Smooth muscle cell (in vitro differentiated cells): ENCODE results near the gene MPRIP. TPM values are rescaled to one million over a fixed set of nuclear protein-coding genes. Genes with fewer than 3 reads are reported as not detected.

Source experiments
- DNase-seq: peaks from one replicate; lab custom pipeline; 2025; ENCODE audit not compliant: unreplicated experiment; lab: John Stamatoyannopoulos, UW
- H2AFZ ChIP-seq: fragments of 200-600 bp; sonication (generic); 2 replicates; pipeline ENCODE4 v1.6.0; 2016; ENCODE audit warnings: antibody characterized with exemption, low read depth, mild to moderate bottlenecking
- H3F3A ChIP-seq: fragments of 200-600 bp; sonication (generic); 2 replicates; pipeline ENCODE4 v1.6.0; 2017; ENCODE audit warnings: antibody characterized with exemption, low read depth
- H3K27ac ChIP-seq: fragments of 200-600 bp; sonication (generic); 2 replicates; pipeline ENCODE4 v1.5.1; 2016; ENCODE audit warnings: low read depth, mild to moderate bottlenecking
- H3K27me3 ChIP-seq: fragments of 200-600 bp; sonication (generic); 2 replicates; pipeline ENCODE4 v1.6.1; 2016; ENCODE audit warnings: low read depth, mild to moderate bottlenecking
- H3K36me3 ChIP-seq: fragments of 200-600 bp; sonication (generic); 2 replicates; pipeline ENCODE4 v1.5.1; 2016; ENCODE audit warnings: low read depth
- H3K4me1 ChIP-seq: fragments of 200-600 bp; sonication (generic); 2 replicates; pipeline ENCODE4 v1.5.1; 2016; ENCODE audit warnings: low read depth
- H3K4me2 ChIP-seq: fragments of 200-600 bp; sonication (generic); 2 replicates; pipeline ENCODE4 v1.6.0; 2016; ENCODE audit warnings: mild to moderate bottlenecking
- H3K4me3 ChIP-seq: fragments of 200-600 bp; sonication (generic); 2 replicates; pipeline ENCODE4 v1.5.1; 2016; ENCODE audit warnings: mild to moderate bottlenecking
- H3K79me2 ChIP-seq: fragments of 200-600 bp; sonication (generic); 2 replicates; pipeline ENCODE4 v1.6.0; 2016; ENCODE audit warnings: low read depth, mild to moderate bottlenecking
- H3K9ac ChIP-seq: fragments of 200-600 bp; sonication (generic); 2 replicates; pipeline ENCODE4 v1.6.0; 2016; ENCODE audit warnings: low read depth
- H3K9me3 ChIP-seq: fragments of 200-600 bp; sonication (generic); replicated peaks from 2 replicates; pipeline ENCODE4 v1.5.1; 2016; ENCODE audit warnings: low read depth
- H4K20me1 ChIP-seq: fragments of 200-600 bp; sonication (generic); 2 replicates; pipeline ENCODE4 v1.6.0; 2016; ENCODE audit warnings: low read depth
- WGBS: methylation state at CpG from one replicate; pipeline ENCODE4 v1.1.7; 2016; ENCODE audit warnings: low lambda C conversion rate; 5-methylcytosine and 5-hydroxymethylcytosine counted together
- polyA plus RNA-seq: library from polyadenylated mRNA; unstranded; fragments of >200 nt; fragmentation: Nextera tagmentation; extraction: Ambion mirVana; gene quantifications from 2 replicates; pipeline ENCODE4 v1.2.1, GENCODE V29; 2016
- total RNA-seq: library from RNA; depleted of rRNA; stranded (reverse); fragments of >200 nt; gene quantifications from 2 replicates; pipeline ENCODE4 v1.2.3, GENCODE V29; 2014
- TF ChIP-seq, protein P1 (sequence below): fragments of 200-600 bp; sonication (generic); IDR thresholded peaks from 2 replicates; pipeline ENCODE4 v1.5.1; 2017; ENCODE audit warnings: borderline replicate concordance, mild to moderate bottlenecking, antibody characterized with exemption; ENCODE audit not compliant: insufficient read depth, poor library complexity, severe bottlenecking

MPRIP gene
- total and polyA plus RNA-seq, 2 experiments from 2014 or later = 58.8 to 69.3 TPM

- no peak for DNase-seq
- Histone ChIP-seq H3K4me2 (no peak overlapping the region), H3F3A (no peaks in the 10 kb centered on the region), H3K4me3 (no peak overlapping the region), H4K20me1 (no peaks in the 10 kb centered on the region), H3K27me3 (no peaks in the 10 kb centered on the region), H3K9ac (no peak overlapping the region), H3K4me1 (no peaks in the 10 kb centered on the region), H2AFZ (no peak overlapping the region), H3K79me2 (no peaks in the 10 kb centered on the region), H3K27ac (no peak overlapping the region), H3K9me3 (no peaks in the 10 kb centered on the region), H3K36me3 (no peaks in the 10 kb centered on the region)
- WGBS = 91% methylated on average over 8 of the region's 8 CpGs
- TF ChIP-seq, protein P1, sequence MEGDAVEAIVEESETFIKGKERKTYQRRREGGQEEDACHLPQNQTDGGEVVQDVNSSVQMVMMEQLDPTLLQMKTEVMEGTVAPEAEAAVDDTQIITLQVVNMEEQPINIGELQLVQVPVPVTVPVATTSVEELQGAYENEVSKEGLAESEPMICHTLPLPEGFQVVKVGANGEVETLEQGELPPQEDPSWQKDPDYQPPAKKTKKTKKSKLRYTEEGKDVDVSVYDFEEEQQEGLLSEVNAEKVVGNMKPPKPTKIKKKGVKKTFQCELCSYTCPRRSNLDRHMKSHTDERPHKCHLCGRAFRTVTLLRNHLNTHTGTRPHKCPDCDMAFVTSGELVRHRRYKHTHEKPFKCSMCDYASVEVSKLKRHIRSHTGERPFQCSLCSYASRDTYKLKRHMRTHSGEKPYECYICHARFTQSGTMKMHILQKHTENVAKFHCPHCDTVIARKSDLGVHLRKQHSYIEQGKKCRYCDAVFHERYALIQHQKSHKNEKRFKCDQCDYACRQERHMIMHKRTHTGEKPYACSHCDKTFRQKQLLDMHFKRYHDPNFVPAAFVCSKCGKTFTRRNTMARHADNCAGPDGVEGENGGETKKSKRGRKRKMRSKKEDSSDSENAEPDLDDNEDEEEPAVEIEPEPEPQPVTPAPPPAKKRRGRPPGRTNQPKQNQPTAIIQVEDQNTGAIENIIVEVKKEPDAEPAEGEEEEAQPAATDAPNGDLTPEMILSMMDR = no peak
Observed at GRCh38 chr17:17201907-17202306, 159.7 kb downstream of the MPRIP start.

GRCh38 chr17:17203173-17203730 is 161.0 kb downstream of the MPRIP start:
- DNase-seq = no peak
- H3K4me1 ChIP-seq = no peaks in the 10 kb centered on the region
- no peaks in the 10 kb centered on the region for H3K79me2 ChIP-seq
- no peaks in the 10 kb centered on the region for H3F3A ChIP-seq
- no peak overlapping the region for H2AFZ ChIP-seq
- 92% methylated on average over 15 of the region's 15 CpGs for WGBS
- no peaks in the 10 kb centered on the region for H3K36me3 ChIP-seq
- no peak overlapping the region for H3K4me3 ChIP-seq
- no peaks in the 10 kb centered on the region for H3K27me3 ChIP-seq
- TF ChIP-seq, protein P1 = no peak
- no peaks in the 10 kb centered on the region for H3K9me3 ChIP-seq
- no peak overlapping the region for H3K4me2 ChIP-seq
- no peak overlapping the region for H3K9ac ChIP-seq
- no peak overlapping the region for H3K27ac ChIP-seq
- H4K20me1 ChIP-seq = no peaks in the 10 kb centered on the region

- TF ChIP-seq, protein P1 = no peak
- no peak overlapping the region for H3K9ac ChIP-seq
- H3K4me3 ChIP-seq = no peak overlapping the region
- H2AFZ ChIP-seq = no peak overlapping the region
- H3K9me3 ChIP-seq = no peaks in the 10 kb centered on the region
- no peaks in the 10 kb centered on the region for H3K79me2 ChIP-seq
- H3K4me1 ChIP-seq = no peaks in the 10 kb centered on the region
- DNase-seq = no peak
- no peak overlapping the region for H3K4me2 ChIP-seq
- H3K27me3 ChIP-seq = no peaks in the 10 kb centered on the region
- no peaks in the 10 kb centered on the region for H3F3A ChIP-seq
- 84% methylated on average over 10 of the region's 15 CpGs for WGBS
- H4K20me1 ChIP-seq = no peaks in the 10 kb centered on the region
- H3K36me3 ChIP-seq = no peaks in the 10 kb centered on the region
- H3K27ac ChIP-seq = no peak overlapping the region
Observed at GRCh38 chr17:17204041-17204591, 161.9 kb downstream of the MPRIP start.

GRCh38 chr17:17204635-17205231 is 162.5 kb downstream of the MPRIP start:
- Histone ChIP-seq H3K79me2 (no peaks in the 10 kb centered on the region), H3K27ac (no peak overlapping the region), H3K4me2 (no peak overlapping the region), H2AFZ (no peak overlapping the region), H3K9me3 (no peaks in the 10 kb centered on the region), H3K27me3 (no peaks in the 10 kb centered on the region), H3K9ac (no peak overlapping the region), H4K20me1 (no peaks in the 10 kb centered on the region), H3K4me3 (no peak overlapping the region), H3K4me1 (no peaks in the 10 kb centered on the region), H3K36me3 (no peaks in the 10 kb centered on the region), H3F3A (no peaks in the 10 kb centered on the region)
- no peak for DNase-seq
- 98% methylated on average over 14 of the region's 14 CpGs for WGBS
- TF ChIP-seq, protein P1 = no peak
